GM12878 (cell line): ENCODE measurements around the gene CTNNA2. TPM values are rescaled to one million over a fixed set of nuclear protein-coding genes. Genes with fewer than 3 reads are reported as not detected.

Experiments used
- BACH1 ChIP-seq: fragments of 450-650 bp; IDR thresholded peaks from 2 replicates; pipeline ENCODE4 v1.6.1; 2017; ENCODE audit warnings: mild to moderate bottlenecking, borderline replicate concordance
- CTCF ChIP-seq, 3 experiments: IDR thresholded peaks in 2 of 3; conservative IDR thresholded peaks in 1 of 3; 2 replicates each; pipeline ENCODE4 v1.5.1; 2011; ENCODE audit warnings: low read depth in 3 of 3, low read length in 3 of 3, mild to moderate bottlenecking in 3 of 3, control low read depth in 2 of 3, moderate library complexity in 2 of 3, inconsistent platforms in 1 of 3, mixed read lengths in 1 of 3; ENCODE audit not compliant: control insufficient read depth in 2 of 3, insufficient read depth in 1 of 3; ENCODE audit errors: extremely low read depth in 1 of 3
- E2F8 ChIP-seq: fragments of 450-650 bp; IDR thresholded peaks from 2 replicates; pipeline ENCODE4 v1.6.1; 2018; ENCODE audit warnings: mild to moderate bottlenecking, low read depth, moderate library complexity; ENCODE audit not compliant: partially characterized antibody
- E4F1 ChIP-seq: fragments of 450-650 bp; IDR thresholded peaks from 2 replicates; pipeline ENCODE4 v1.6.1; 2018; ENCODE audit warnings: borderline replicate concordance, mild to moderate bottlenecking; ENCODE audit not compliant: partially characterized antibody
- PBX3 ChIP-seq: IDR thresholded peaks from 2 replicates; pipeline ENCODE4 v1.6.1; 2011; ENCODE audit warnings: mild to moderate bottlenecking, low read depth, low read length, moderate library complexity; ENCODE audit not compliant: insufficient replicate concordance
- RB1 ChIP-seq: fragments of 450-650 bp; formaldehyde crosslinking; IDR thresholded peaks from 2 replicates; pipeline ENCODE4 v1.6.1; 2017; ENCODE audit warnings: mild to moderate bottlenecking, borderline replicate concordance
- SREBF2 ChIP-seq: IDR thresholded peaks from 2 replicates; pipeline ENCODE4 v1.6.1; 2012; ENCODE audit warnings: mild to moderate bottlenecking, low read length
- STAT1 ChIP-seq: fragments of 450-650 bp; conservative IDR thresholded peaks from 2 replicates; pipeline ENCODE4 v1.6.1; 2014; ENCODE audit warnings: antibody characterized with exemption, mild to moderate bottlenecking
- USF2 ChIP-seq: IDR thresholded peaks from 2 replicates; pipeline ENCODE4 v1.6.1; 2011; ENCODE audit warnings: low read depth, low read length, improper control_type of control experiment, borderline replicate concordance
- ZNF592 ChIP-seq: fragments of 450-650 bp; IDR thresholded peaks from 2 replicates; pipeline ENCODE4 v1.6.1; 2017; ENCODE audit warnings: mild to moderate bottlenecking, moderate library complexity
- polyA plus RNA-seq, 11 experiments: library from polyadenylated mRNA; depleted of rRNA in 4 of 11; unstranded in 6 of 11; stranded (reverse) in 5 of 11; fragments of >200 nt; fragmentation: Nextera tagmentation in 4 of 11; fragmentation: Illumina TruSeq in 1 of 11; extraction: Ambion mirVana in 4 of 11; extraction: Trizol in 1 of 11; gene quantifications; 1 replicate in 1 of 11; 2 replicates in 10 of 11; pipeline versions ENCODE4 v1.2.1 to v1.2.3, GENCODE V29; 2011 to 2016; ENCODE audit warnings: inconsistent platforms in 2 of 11, missing spikeins in 2 of 11, low read depth in 1 of 11
- total RNA-seq, 4 experiments: library from RNA; depleted of rRNA in 3 of 4; stranded (reverse); fragments of >200 nt in 3 of 4; fragmentation: Illumina TruSeq in 1 of 4; extraction: Trizol in 1 of 4; gene quantifications; 2 replicates each; pipeline versions ENCODE4 v1.2.1 to v1.2.3, GENCODE V29; 2013 to 2021

CTNNA2 gene
- total and polyA plus RNA-seq, 10 of the 15 experiments (the other 5 are each of a cell fraction or from before 2014, with no cell fraction given), result 2.4 to 36.2 (median 6.6) TPM

GRCh38 chr2:80530442-80531064 lies 1017.7 kb downstream of the CTNNA2 start (continued):
- TF ChIP-seq E4F1 (no peak), CTCF (IDR thresholded peaks at IDR 0.05 in 2 of 3, conservative IDR thresholded peaks at IDR 0.05 in 1 of 3; ENCODE audit: control insufficient read depth in 2 of 3, extremely low read depth in 1 of 3, insufficient read depth in 1 of 3, low read depth in 3 of 3, low read length in 3 of 3) (no peak), E2F8 (no peak), RB1 (no peak), ZNF592 (no peak; the same call in 1 of the 2 replicates), SREBF2 (no peak), STAT1 (no peak), BACH1 (peak; percentile 28; the same call in 1 of the 2 replicates), USF2 (peak; percentile 66), PBX3 (no peak)
